Globus pallidus (tissue), 1 donor: ENCODE results near the gene SNX8.

Experiments
- DNase-seq: peaks from one replicate; pipeline ENCODE4 v3.0.0-alpha.2; 2015; ENCODE audit warnings: low spot score

The SNX8 gene

GRCh38 chr7:2244404-2244995 lies 69.7 kb downstream of the SNX8 start:
- no peak for DNase-seq

GRCh38 chr7:2243458-2243857 lies 70.8 kb downstream of the SNX8 start:
- DNase-seq = no peak

- no peak for DNase-seq
Measured at GRCh38 chr7:2242541-2243429, 71.5 kb downstream of the SNX8 start.

- peak; percentile 73 for DNase-seq
Measured at GRCh38 chr7:2241580-2242540, 72.4 kb downstream of the SNX8 start, which contains the start of the genes MRM2 and NUDT1. Gene MRM2 (minus strand): TSS chr7:2242205. CDS start chr7:2242169, 36 bp downstream. Gene NUDT1 (plus strand): TSS chr7:2242226. CDS start chr7:2244575, 2,349 bp downstream.

GRCh38 chr7:2239242-2239641 lies 75.0 kb downstream of the SNX8 start:
- DNase-seq = no peak

- peak; percentile 68 for DNase-seq
Measured at GRCh38 chr7:2237109-2237602, 77.1 kb downstream of the SNX8 start.

GRCh38 chr7:2233926-2234325 lies 80.3 kb downstream of the SNX8 start:
- DNase-seq = no peak

- DNase-seq = peak; percentile 80
Measured at GRCh38 chr7:2232766-2233520, 81.3 kb downstream of the SNX8 start, which contains the start of gene MAD1L1. Gene MAD1L1 (minus strand): TSS chr7:2232945. CDS start chr7:2230133, 2,812 bp downstream.

- no peak for DNase-seq
Measured at GRCh38 chr7:2231992-2232765, 82.1 kb downstream of the SNX8 start.

- no peak for DNase-seq
Measured at GRCh38 chr7:2230882-2231281, 83.4 kb downstream of the SNX8 start.

- DNase-seq = no peak
Measured at GRCh38 chr7:2230226-2230625, 84.0 kb downstream of the SNX8 start.

- no peak for DNase-seq
Measured at GRCh38 chr7:2229467-2229866, 84.8 kb downstream of the SNX8 start.

- DNase-seq = no peak
Measured at GRCh38 chr7:2228921-2229320, 85.3 kb downstream of the SNX8 start.

- DNase-seq = no peak
Measured at GRCh38 chr7:2227699-2228098, 86.5 kb downstream of the SNX8 start.

GRCh38 chr7:2225830-2226229 lies 88.4 kb downstream of the SNX8 start:
- DNase-seq = no peak

GRCh38 chr7:2225336-2225735 lies 88.9 kb downstream of the SNX8 start:
- DNase-seq = no peak

- DNase-seq = no peak
Measured at GRCh38 chr7:2224934-2225333, 89.3 kb downstream of the SNX8 start.

- DNase-seq = no peak
Measured at GRCh38 chr7:2224491-2224928, 89.7 kb downstream of the SNX8 start.

GRCh38 chr7:2223321-2223720 lies 90.9 kb downstream of the SNX8 start:
- no peak for DNase-seq

- no peak for DNase-seq
Measured at GRCh38 chr7:2222516-2222915, 91.7 kb downstream of the SNX8 start.
